Lower leg skin (tissue), 3 donors: ENCODE measurements around the gene KLHDC3.

Source experiments
- CTCF ChIP-seq, 3 donors: fragments of 450-650 bp; IDR thresholded peaks; one replicate each; pipeline ENCODE4 v1.5.1; 2016; ENCODE audit warnings: antibody characterized with exemption in 3 of 3, mild to moderate bottlenecking in 3 of 3, moderate library complexity in 2 of 3
- POLR2A ChIP-seq, 2 donors: fragments of 450-650 bp; IDR thresholded peaks; one replicate each; pipeline ENCODE4 v1.6.1; 2016 to 2017; ENCODE audit warnings: antibody characterized with exemption in 2 of 2, mild to moderate bottlenecking in 1 of 2, moderate library complexity in 1 of 2

GRCh38 chr6:43070028-43070632 is 56.1 kb downstream of the KLHDC3 start:
- TF ChIP-seq CTCF (IDR thresholded peaks at IDR 0.05) (no peak), POLR2A (IDR thresholded peaks at IDR 0.05) (no peak)
